VCaP (cell line): ENCODE results near the gene SLC4A9.

Experiments used
- H3K27ac ChIP-seq: fragments of 450-650 bp; 2 replicates; pipeline ENCODE4 v1.5.1; 2017
- TF ChIP-seq, protein P1 (sequence below): fragments of 450-650 bp; conservative IDR thresholded peaks from 2 replicates; pipeline ENCODE4 v1.5.1; 2017; ENCODE audit warnings: mild to moderate bottlenecking, moderate library complexity

Gene SLC4A9

DNA sequence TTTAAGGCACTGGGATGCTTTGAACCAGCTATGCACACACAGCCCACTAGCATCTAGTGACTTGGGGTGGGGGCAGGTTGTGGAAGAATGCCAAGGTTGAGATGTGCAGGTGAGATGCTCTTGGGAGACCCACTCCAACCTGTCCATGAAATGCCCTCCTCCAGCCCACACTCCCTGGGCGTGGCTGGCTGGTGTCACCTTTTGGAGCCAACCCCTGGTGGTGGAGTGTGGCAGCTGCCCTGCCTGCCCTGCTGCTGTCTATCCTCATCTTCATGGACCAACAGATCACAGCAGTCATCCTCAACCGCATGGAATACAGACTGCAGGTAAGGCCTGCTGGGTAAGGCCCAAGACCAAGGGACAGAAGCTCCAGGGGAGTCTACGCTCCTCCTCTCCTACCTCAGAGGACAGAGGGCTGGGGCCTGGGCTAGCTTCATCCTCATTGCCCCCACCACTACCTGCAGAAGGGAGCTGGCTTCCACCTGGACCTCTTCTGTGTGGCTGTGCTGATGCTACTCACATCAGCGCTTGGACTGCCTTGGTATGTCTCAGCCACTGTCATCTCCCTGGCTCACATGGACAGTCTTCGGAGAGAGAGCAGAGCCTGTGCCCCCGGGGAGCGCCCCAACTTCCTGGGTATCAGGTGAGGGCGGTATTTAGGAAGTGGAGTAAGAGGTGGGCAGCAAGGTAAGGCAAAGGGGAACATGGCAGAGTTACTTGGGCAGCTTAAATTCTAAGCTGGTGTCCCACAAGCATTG is 7.4 kb downstream of the SLC4A9 start:
- TF ChIP-seq, protein P1, sequence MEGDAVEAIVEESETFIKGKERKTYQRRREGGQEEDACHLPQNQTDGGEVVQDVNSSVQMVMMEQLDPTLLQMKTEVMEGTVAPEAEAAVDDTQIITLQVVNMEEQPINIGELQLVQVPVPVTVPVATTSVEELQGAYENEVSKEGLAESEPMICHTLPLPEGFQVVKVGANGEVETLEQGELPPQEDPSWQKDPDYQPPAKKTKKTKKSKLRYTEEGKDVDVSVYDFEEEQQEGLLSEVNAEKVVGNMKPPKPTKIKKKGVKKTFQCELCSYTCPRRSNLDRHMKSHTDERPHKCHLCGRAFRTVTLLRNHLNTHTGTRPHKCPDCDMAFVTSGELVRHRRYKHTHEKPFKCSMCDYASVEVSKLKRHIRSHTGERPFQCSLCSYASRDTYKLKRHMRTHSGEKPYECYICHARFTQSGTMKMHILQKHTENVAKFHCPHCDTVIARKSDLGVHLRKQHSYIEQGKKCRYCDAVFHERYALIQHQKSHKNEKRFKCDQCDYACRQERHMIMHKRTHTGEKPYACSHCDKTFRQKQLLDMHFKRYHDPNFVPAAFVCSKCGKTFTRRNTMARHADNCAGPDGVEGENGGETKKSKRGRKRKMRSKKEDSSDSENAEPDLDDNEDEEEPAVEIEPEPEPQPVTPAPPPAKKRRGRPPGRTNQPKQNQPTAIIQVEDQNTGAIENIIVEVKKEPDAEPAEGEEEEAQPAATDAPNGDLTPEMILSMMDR, result no peak
- H3K27ac ChIP-seq, result no peak overlapping the region

DNA sequence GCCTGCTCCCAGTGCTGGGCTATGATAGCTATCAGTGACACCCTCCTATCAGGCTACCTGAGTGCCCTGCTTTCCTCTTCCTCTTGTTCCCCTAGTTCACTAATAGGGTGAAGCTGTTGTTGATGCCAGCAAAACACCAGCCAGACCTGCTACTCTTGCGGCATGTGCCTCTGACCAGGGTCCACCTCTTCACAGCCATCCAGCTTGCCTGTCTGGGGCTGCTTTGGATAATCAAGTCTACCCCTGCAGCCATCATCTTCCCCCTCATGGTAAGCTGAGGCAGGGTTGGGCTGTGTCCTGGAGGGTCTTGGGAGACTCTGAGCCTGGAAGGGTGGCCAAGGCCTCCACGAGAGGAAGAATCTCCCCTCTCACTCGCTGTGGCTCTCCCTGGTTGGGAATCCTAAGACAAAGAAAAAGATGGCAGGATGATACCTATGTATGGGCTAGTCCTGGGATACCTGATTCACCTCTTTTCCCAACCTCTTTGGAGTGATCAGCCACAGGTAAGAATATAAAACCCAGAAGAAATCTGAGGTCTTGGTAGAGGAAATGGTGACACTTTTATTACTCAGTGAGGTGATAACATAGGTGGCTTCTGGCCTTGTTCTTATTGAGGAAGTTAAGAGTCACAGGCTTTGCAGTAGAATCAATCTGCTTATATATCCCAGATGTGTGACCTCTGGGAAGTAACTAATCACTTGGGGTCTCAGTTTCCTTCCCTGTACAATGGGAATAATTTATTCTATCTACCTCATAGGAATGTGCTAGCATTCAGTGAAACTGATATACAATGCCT is 11.6 kb downstream of the SLC4A9 start:
- no peak overlapping the region for H3K27ac ChIP-seq
- TF ChIP-seq, protein P1, result no peak

GRCh38 chr5:140372971-140373487 is 13.0 kb downstream of the SLC4A9 start:
- TF ChIP-seq, protein P1, result peak; percentile 85
- no peak overlapping the region; the same call in 1 of the 2 replicates for H3K27ac ChIP-seq

- TF ChIP-seq, protein P1, result no peak
- no peak overlapping the region for H3K27ac ChIP-seq
Measured at GRCh38 chr5:140381351-140381750, 21.4 kb downstream of the SLC4A9 start.

DNA sequence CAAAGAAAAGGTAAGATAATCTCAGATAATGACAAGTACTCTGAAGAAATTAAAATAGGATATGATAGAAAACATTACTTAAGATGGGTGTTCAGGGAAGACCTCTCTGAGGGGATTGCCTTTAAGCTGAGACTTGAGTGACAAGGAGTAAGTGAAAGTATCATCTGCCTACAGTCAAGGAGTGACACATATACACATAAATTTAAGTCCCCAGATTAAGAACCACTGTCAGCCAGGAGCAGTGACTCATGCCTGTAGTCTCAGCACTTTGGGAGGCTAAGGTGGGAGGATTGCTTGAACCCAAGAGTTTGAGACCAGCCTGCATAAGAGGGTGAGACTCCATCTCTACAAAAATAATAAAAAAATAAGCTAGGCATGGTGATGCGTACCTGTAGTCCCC is 22.0 kb downstream of the SLC4A9 start:
- H3K27ac ChIP-seq, result no peak overlapping the region
- TF ChIP-seq, protein P1, result no peak

GRCh38 chr5:140382866-140383265 is 22.9 kb downstream of the SLC4A9 start:
- TF ChIP-seq, protein P1, result no peak

GRCh38 chr5:140383300-140383699 is 23.3 kb downstream of the SLC4A9 start:
- TF ChIP-seq, protein P1, result no peak
- no peak overlapping the region for H3K27ac ChIP-seq

More at GRCh38 chr5:140382866-140383265, 22.9 kb downstream of the SLC4A9 start:
- no peak overlapping the region for H3K27ac ChIP-seq
